Transverse colon (tissue), 3 donors: ENCODE results near the gene CFAP61.

Source experiments
- CTCF ChIP-seq, 5 experiments: fragments of 200-600 bp in 3 of 5; fragments of 450-650 bp in 2 of 5; sonication (generic) in 3 of 5; IDR thresholded peaks; 1 replicate in 2 of 5; 2 replicates in 3 of 5; pipeline ENCODE4 v1.5.1; 2016 to 2017; ENCODE audit warnings: antibody characterized with exemption in 5 of 5, inconsistent platforms in 3 of 5, mild to moderate bottlenecking in 2 of 5, moderate library complexity in 1 of 5
- POLR2A ChIP-seq: fragments of 450-650 bp; IDR thresholded peaks from one replicate; pipeline ENCODE4 v1.6.1; 2016; ENCODE audit warnings: antibody characterized with exemption, mild to moderate bottlenecking, moderate library complexity

- TF ChIP-seq CTCF (IDR thresholded peaks at IDR 0.05) (no peak), POLR2A (no peak)
Measured at GRCh38 chr20:20063941-20064702, 11.8 kb downstream of the CFAP61 start.
